ENCODE data around the gene ZDHHC20. TPM values are rescaled to one million over a fixed set of nuclear protein-coding genes. Genes with fewer than 3 reads are reported as not detected.

ZDHHC20 gene, protein sequence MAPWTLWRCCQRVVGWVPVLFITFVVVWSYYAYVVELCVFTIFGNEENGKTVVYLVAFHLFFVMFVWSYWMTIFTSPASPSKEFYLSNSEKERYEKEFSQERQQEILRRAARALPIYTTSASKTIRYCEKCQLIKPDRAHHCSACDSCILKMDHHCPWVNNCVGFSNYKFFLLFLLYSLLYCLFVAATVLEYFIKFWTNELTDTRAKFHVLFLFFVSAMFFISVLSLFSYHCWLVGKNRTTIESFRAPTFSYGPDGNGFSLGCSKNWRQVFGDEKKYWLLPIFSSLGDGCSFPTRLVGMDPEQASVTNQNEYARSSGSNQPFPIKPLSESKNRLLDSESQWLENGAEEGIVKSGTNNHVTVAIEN
- 40.9 and 47.1 TPM in 2 replicates for total RNA-seq (2014; rRNA removed; shearing (Covaris generic))

DNA sequence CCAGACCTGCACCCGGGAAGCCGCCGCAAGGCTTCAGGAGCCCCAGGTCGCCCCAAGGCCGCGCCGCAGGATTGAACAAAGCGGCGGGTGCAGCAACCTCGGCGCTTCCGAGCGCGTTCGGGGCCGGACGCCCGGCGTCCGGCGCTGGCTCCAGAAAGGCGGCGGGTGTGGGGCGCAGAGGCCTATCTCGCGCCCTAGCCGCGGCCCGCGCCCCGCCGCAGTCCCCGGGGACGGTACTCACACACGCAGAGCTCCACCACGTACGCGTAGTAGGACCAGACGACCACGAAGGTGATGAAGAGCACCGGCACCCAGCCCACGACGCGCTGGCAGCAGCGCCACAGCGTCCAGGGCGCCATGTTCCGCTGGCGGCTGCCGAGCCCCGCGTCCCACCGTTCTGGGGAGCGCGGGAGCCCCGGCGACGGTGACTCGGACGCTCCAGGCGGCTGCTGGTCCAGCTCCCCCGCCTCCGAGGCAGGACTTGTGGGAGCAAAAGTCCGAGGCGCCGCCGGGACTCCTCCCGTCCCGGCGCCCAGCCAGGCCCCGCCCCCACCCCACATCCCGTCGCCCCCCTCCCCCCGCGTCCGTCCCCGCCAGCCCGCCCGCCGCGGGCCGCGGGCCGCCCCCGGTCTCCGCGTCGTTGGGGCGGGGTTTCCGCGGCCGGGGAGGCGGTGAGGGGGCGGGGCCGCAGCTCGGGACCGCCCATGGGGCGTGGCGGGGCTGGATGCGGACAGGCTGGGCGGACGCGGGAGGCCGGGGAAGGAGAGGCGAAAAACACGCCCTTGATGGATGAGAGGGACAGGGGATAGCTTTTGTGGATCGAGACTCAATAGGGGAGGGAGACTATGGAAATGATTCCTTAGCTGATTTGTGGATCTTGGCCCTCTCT is at the start of gene ZDHHC20:
ZDHHC20 (minus strand) TSS at position 491 of the 889 bp plus-strand sequence; CDS start at position 359, 132 bp downstream.

Small RNA genes lying within 50 kb of the gene (small RNA-seq; reads per million reads assigned to genes)
- 10.7 reads per million, percentile 89 among the genes with 10 or more reads in this experiment for gene RNA5SP25

Other genes with a start within 250 kb of the ZDHHC20 start
- gene MICU2, start 144.9 kb upstream of the ZDHHC20 start, total RNA-seq (2014; rRNA removed; shearing (Covaris generic)): 91.8 and 102 TPM in 2 replicates
- gene FGF9, start 211.8 kb upstream of the ZDHHC20 start, total RNA-seq (2014; rRNA removed; shearing (Covaris generic)): 0.03 TPM in 1 of 2 replicates, not detected in the other